HepG2 (cell line): ENCODE data around the gene CFAP100. TPM values are rescaled to one million over a fixed set of nuclear protein-coding genes. Genes with fewer than 3 reads are reported as not detected.

Experiments
- IKZF4 ChIP-seq: sonication (generic); formaldehyde crosslinking; IDR thresholded peaks from 2 replicates; pipeline ENCODE4 v1.5.1; 2020; ENCODE audit warnings: borderline replicate concordance, mild to moderate bottlenecking, low read depth, missing genetic modification reagents; ENCODE audit errors: not compliant biosample characterization
- LBX2 ChIP-seq: sonication (generic); formaldehyde crosslinking; IDR thresholded peaks from 2 replicates; pipeline ENCODE4 v1.5.0; 2020; ENCODE audit warnings: missing genetic modification reagents, mild to moderate bottlenecking, borderline replicate concordance
- MAFK ChIP-seq, 2 experiments: IDR thresholded peaks in 1 of 2; conservative IDR thresholded peaks in 1 of 2; 2 replicates each; pipeline ENCODE4 v1.6.1; 2011; ENCODE audit warnings: improper control_type of control experiment in 2 of 2, low read length in 2 of 2
- PITX1 ChIP-seq: sonication (generic); formaldehyde crosslinking; IDR thresholded peaks from 2 replicates; pipeline ENCODE4 v1.5.1; 2020; ENCODE audit warnings: mild to moderate bottlenecking, missing genetic modification reagents
- SALL2 ChIP-seq: sonication (generic); formaldehyde crosslinking; IDR thresholded peaks from 2 replicates; pipeline ENCODE4 v1.8.1; 2023; ENCODE audit warnings: mild to moderate bottlenecking, missing genetic modification reagents, inconsistent platforms
- SIN3B ChIP-seq: fragments of 150-350 bp; IDR thresholded peaks from 2 replicates; pipeline ENCODE4 v1.6.1; 2014; ENCODE audit warnings: low read length
- ZNF263 ChIP-seq: sonication (generic); formaldehyde crosslinking; IDR thresholded peaks from 2 replicates; pipeline ENCODE4 v1.4.0; 2020; ENCODE audit warnings: missing genetic modification reagents
- ZNF432 ChIP-seq: sonication (generic); formaldehyde crosslinking; IDR thresholded peaks from 2 replicates; pipeline ENCODE4 v1.5.0; 2020; ENCODE audit warnings: missing genetic modification reagents, mild to moderate bottlenecking, borderline replicate concordance
- ZNF652 ChIP-seq: IDR thresholded peaks from 2 replicates; pipeline ENCODE4 v1.6.1; 2016; ENCODE audit warnings: low read depth, borderline replicate concordance
- ZNF781 ChIP-seq: sonication (generic); formaldehyde crosslinking; IDR thresholded peaks from 2 replicates; pipeline ENCODE4 v1.5.1; 2020; ENCODE audit warnings: borderline replicate concordance, mild to moderate bottlenecking, missing genetic modification reagents; ENCODE audit errors: not compliant biosample characterization
- ZZZ3 ChIP-seq: sonication (generic); formaldehyde crosslinking; IDR thresholded peaks from 2 replicates; pipeline ENCODE4 v1.4.0; 2020; ENCODE audit warnings: missing genetic modification reagents, mild to moderate bottlenecking, borderline replicate concordance
- polyA plus RNA-seq, 8 experiments: library from polyadenylated mRNA; depleted of rRNA in 3 of 8; stranded (reverse) in 7 of 8; unstranded in 1 of 8; fragments of >200 nt; fragmentation: Illumina TruSeq in 4 of 8; extraction: Trizol in 4 of 8; gene quantifications; 2 replicates each; pipeline versions ENCODE4 v1.2.1 to v1.2.3, GENCODE V29; 2011 to 2016; ENCODE audit warnings: low read depth in 4 of 8, missing spikeins in 1 of 8, mixed read lengths in 1 of 8; ENCODE audit not compliant: insufficient read depth in 1 of 8
- total RNA-seq, 5 experiments: library from RNA; depleted of rRNA; stranded (reverse); fragments of >200 nt; fragmentation: Illumina TruSeq; extraction: Trizol; gene quantifications; 2 replicates each; pipeline ENCODE4 v1.2.3, GENCODE V29; 2016; ENCODE audit warnings: low read depth in 1 of 5
- TF ChIP-seq, protein P1 (sequence below): sonication (generic); formaldehyde crosslinking; IDR thresholded peaks from one replicate; pipeline ENCODE4 v1.5.1; 2020; ENCODE audit warnings: mild to moderate bottlenecking, missing genetic modification reagents; ENCODE audit errors: not compliant biosample characterization
- TF ChIP-seq, protein P2 (sequence below): IDR thresholded peaks from 2 replicates; pipeline ENCODE4 v1.6.1; 2016; ENCODE audit warnings: mild to moderate bottlenecking, missing biosample characterization, missing genetic modification reagents
- TF ChIP-seq, protein P3 (sequence below): sonication (generic); formaldehyde crosslinking; IDR thresholded peaks from 2 replicates; pipeline ENCODE4 v1.4.0; 2020; ENCODE audit warnings: missing genetic modification reagents, borderline replicate concordance

Gene CFAP100
- total and polyA plus RNA-seq, 2 of the 13 experiments (the other 11 are each of a cell fraction or from before 2014, with no cell fraction given) = 0.32 TPM; not detected in 1

DNA sequence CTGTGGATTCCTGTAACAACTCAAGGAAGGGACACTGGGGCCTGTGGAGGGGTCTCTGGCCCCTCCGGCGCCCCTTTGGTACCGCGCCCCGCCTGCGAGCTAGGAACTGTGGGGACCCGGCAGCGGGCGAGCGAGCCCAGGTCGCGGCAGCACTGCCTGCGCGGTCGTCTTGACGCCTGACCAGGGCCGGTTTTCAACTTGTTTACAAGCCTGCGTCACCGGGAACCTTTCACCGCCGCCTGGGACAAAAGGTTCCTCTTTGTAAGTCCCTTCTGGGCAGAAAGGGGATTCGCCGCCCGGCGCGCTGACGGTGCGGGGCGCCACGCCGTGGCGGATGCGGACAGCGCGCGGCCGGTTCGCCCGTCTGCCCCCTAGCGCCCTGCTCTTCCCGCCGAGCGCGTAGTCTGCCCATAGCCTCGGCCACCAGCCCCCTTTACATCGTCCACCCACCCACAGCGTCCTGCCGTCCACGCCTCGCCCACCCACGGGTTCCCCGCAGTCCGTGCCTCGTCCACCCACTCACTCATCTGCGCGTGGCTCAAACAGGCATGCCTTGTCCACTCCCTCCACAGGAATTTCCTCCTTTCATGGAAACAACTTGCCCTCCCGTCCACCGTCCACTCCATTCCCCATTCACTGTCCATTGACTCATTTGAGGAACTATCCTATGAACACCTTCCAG, 5.5 kb upstream of the CFAP100 start (continued):
- TF ChIP-seq, protein P1, sequence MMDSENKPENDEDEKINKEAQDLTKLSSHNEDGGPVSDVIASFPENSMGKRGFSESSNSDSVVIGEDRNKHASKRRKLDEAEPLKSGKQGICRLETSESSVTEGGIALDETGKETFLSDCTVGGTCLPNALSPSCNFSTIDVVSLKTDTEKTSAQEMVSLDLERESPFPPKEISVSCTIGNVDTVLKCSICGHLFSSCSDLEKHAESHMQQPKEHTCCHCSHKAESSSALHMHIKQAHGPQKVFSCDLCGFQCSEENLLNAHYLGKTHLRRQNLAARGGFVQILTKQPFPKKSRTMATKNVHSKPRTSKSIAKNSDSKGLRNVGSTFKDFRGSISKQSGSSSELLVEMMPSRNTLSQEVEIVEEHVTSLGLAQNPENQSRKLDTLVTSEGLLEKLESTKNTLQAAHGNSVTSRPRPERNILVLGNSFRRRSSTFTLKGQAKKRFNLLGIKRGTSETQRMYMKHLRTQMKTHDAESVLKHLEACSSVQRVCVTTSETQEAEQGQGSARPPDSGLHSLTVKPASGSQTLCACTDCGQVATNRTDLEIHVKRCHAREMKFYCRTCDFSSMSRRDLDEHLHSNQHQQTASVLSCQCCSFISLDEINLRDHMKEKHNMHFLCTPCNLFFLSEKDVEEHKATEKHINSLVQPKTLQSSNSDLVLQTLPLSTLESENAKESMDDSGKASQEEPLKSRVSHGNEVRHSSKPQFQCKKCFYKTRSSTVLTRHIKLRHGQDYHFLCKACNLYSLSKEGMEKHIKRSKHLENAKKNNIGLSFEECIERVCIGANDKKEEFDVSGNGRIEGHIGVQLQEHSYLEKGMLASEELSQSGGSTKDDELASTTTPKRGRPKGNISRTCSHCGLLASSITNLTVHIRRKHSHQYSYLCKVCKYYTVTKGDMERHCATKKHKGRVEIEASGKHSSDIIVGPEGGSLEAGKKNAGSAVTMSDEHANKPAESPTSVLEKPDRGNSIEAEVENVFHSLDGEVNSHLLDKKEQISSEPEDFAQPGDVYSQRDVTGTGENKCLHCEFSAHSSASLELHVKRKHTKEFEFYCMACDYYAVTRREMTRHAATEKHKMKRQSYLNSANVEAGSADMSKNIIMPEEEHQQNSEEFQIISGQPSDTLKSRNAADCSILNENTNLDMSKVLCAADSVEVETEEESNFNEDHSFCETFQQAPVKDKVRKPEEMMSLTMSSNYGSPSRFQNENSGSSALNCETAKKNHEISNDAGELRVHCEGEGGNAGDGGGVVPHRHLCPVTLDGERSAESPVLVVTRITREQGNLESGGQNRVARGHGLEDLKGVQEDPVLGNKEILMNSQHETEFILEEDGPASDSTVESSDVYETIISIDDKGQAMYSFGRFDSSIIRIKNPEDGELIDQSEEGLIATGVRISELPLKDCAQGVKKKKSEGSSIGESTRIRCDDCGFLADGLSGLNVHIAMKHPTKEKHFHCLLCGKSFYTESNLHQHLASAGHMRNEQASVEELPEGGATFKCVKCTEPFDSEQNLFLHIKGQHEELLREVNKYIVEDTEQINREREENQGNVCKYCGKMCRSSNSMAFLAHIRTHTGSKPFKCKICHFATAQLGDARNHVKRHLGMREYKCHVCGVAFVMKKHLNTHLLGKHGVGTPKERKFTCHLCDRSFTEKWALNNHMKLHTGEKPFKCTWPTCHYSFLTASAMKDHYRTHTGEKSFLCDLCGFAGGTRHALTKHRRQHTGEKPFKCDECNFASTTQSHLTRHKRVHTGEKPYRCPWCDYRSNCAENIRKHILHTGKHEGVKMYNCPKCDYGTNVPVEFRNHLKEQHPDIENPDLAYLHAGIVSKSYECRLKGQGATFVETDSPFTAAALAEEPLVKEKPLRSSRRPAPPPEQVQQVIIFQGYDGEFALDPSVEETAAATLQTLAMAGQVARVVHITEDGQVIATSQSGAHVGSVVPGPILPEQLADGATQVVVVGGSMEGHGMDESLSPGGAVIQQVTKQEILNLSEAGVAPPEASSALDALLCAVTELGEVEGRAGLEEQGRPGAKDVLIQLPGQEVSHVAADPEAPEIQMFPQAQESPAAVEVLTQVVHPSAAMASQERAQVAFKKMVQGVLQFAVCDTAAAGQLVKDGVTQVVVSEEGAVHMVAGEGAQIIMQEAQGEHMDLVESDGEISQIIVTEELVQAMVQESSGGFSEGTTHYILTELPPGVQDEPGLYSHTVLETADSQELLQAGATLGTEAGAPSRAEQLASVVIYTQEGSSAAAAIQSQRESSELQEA (CRISPR knock-in tag) = peak; percentile 82
- 0 out of 4 replicates have a peak, but pooled peaks of 1 of the 2 experiments have one; percentile 0 for TF ChIP-seq MAFK (conservative IDR thresholded peaks at IDR 0.05 in 1 of 2, IDR thresholded peaks at IDR 0.05 in 1 of 2; ENCODE audit: low read length in 2 of 2)
- TF ChIP-seq, protein P2, sequence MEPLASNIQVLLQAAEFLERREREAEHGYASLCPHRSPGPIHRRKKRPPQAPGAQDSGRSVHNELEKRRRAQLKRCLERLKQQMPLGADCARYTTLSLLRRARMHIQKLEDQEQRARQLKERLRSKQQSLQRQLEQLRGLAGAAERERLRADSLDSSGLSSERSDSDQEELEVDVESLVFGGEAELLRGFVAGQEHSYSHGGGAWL (CRISPR knock-in tag) = peak; percentile 53; the same call in 1 of the 2 replicates
- 0 out of 2 replicates have a peak, but pooled peaks have one; percentile 40 for TF ChIP-seq PITX1 (CRISPR knock-in tag)
- no peak for TF ChIP-seq IKZF4
- no peak for TF ChIP-seq ZNF781 (CRISPR knock-in tag)
- no peak for TF ChIP-seq SIN3B
- peak; percentile 83 for TF ChIP-seq SALL2
- TF ChIP-seq ZNF263 = peak; percentile 78
- TF ChIP-seq ZNF432 = no peak
- TF ChIP-seq ZNF652 (CRISPR knock-in tag) = peak; percentile 55; the same call in 1 of the 2 replicates
- TF ChIP-seq LBX2 (CRISPR knock-in tag) = 0 out of 2 replicates have a peak, but pooled peaks have one; percentile 52
- TF ChIP-seq, protein P3, sequence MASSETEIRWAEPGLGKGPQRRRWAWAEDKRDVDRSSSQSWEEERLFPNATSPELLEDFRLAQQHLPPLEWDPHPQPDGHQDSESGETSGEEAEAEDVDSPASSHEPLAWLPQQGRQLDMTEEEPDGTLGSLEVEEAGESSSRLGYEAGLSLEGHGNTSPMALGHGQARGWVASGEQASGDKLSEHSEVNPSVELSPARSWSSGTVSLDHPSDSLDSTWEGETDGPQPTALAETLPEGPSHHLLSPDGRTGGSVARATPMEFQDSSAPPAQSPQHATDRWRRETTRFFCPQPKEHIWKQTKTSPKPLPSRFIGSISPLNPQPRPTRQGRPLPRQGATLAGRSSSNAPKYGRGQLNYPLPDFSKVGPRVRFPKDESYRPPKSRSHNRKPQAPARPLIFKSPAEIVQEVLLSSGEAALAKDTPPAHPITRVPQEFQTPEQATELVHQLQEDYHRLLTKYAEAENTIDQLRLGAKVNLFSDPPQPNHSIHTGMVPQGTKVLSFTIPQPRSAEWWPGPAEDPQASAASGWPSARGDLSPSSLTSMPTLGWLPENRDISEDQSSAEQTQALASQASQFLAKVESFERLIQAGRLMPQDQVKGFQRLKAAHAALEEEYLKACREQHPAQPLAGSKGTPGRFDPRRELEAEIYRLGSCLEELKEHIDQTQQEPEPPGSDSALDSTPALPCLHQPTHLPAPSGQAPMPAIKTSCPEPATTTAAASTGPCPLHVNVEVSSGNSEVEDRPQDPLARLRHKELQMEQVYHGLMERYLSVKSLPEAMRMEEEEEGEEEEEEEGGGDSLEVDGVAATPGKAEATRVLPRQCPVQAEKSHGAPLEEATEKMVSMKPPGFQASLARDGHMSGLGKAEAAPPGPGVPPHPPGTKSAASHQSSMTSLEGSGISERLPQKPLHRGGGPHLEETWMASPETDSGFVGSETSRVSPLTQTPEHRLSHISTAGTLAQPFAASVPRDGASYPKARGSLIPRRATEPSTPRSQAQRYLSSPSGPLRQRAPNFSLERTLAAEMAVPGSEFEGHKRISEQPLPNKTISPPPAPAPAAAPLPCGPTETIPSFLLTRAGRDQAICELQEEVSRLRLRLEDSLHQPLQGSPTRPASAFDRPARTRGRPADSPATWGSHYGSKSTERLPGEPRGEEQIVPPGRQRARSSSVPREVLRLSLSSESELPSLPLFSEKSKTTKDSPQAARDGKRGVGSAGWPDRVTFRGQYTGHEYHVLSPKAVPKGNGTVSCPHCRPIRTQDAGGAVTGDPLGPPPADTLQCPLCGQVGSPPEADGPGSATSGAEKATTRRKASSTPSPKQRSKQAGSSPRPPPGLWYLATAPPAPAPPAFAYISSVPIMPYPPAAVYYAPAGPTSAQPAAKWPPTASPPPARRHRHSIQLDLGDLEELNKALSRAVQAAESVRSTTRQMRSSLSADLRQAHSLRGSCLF = no peak
- no peak for TF ChIP-seq ZZZ3 (CRISPR knock-in tag)
